Stimulated activated CD4-positive, alpha-beta T cell treated with anti-CD3 and anti-CD28 coated beads, TNF-alpha, amount 100 ng/mL, for 1 hour (primary cell): ENCODE measurements around the gene GMDS.

ENCODE experiments used
- DNase-seq, 3 donors: peaks; one replicate each; pipeline ENCODE4 v3.0.0-alpha.2; 2020; ENCODE audit warnings: low read depth in 3 of 3, low spot score in 1 of 3

GMDS gene

DNA sequence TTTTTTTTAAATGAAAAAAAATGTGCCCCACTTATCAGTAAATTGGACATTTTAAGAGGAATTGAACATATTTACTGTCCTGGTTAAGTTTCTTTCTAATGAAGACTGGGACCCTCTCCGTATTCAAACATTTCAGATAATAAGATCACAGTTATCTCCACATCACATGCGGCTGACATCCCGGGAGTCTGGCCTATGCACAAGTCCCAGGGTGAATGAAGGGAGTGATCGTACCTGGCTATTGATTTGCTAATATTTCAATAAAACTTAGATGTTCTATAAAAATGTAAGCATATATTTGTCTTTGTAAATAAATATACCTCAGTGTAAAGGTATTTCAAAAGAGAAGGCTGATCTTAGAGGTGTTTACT lies 577.6 kb downstream of the GMDS start:
- no peak for DNase-seq

DNA sequence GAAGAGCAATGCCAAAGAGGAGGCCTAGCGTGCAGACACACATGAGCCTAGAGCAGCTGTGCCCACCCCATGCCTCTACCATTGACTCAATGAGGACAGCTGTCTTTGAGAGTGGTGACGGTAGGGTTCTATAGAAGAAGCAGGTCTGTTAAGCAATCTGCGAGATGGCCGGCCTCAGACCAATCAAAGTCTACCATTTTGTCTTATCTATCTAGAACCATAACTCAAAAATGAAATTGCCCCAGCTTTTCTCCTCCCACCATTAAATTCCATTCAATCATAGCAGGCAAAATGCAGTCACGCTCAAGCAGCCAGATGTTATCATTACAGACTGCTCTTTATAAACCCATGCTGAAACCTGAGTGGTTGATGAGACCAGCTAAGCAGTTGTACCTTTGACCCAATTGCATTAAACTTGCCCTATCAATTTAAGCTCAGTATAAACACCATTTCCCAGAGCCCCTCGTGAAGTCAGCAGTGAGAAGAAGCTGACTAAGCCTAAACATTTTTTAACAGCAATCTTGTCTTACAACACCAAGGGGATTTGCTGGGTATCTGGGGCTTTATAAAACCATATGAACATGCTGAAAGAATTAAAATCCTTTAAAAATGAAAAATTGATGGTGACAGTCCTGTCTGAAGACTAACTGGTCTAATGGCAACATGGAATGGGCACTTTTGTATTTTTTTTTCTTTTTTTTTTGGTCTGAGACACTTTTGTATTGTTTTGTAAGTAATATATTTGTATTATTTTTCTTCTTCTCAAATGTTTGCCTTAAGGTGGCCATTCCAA lies 578.2 kb downstream of the GMDS start:
- no peak for DNase-seq

DNA sequence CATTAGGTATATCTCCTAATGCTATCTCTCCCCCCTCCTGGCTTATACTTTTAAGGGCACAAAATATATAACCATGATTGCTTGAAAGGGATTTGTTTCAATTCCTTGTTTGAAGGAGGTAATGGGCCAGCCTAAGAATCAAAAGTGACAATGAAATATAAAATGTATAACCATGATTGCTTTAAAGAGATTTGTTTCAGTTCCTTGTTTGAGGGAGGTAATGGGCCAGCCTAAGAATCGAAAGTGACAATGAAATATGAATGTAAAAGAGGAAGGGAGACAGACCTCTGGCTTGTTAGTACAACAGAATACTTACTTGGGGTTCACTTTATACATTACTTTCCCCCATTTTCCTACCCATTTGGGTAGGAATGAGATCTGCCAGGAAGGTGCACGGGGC lies 580.2 kb downstream of the GMDS start:
- DNase-seq = no peak

DNA sequence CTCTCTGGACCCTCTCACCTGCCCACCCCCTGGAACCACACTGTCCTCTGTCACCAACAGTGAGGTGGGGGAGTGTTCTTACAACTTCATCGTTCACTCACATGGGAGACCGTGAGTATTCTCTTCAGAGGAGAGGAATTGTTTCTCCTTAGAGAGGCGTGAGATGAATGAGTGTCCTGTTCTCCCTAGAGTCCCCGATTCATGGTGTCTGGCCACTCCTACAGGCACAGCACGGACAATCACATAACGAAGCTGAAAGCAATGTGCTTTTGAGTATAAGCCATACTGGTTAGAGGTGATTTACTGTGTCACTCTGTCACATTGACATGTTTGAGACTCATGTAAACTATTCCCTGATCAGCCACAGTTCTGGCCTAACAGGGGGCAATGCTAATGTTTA lies 581.1 kb downstream of the GMDS start:
- DNase-seq = no peak

DNA sequence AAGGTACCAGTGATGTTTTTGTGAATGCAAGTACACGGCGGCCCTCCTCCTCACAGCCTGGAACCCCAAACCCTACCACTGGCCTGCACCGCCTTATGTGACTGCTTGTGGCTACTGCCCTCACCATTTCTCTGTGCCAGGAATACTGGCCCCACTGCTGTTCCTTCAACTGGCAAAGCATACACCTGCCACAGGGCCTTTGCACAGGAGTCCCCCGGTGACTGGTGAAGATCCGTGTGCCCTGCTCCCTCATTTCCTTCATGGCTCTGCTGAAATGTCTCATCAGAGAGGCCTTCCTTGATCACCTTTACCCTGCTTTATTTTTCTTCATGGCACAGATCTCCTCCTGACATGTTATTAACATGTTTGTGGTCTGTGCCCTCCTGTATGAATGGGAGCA lies 581.9 kb downstream of the GMDS start:
- DNase-seq = no peak

DNA sequence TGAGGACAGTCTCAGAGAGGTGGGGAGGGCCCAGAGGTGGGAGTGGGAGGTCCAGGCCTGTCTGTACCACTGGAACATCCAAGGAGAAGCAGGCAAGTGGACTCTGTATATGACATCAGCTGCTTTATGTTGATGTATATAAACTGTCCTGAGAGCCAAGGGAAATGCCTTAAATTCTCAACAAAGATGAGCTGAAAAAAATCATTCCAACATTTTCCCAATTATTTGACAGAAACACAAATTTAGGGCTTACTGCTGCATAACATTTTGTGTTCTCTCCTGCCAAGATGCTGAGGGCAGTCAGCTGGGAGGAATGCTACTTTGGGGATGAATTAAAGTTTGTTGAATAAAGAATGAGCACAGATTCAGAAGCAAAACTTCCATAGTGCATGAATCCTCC lies 582.9 kb downstream of the GMDS start:
- no peak for DNase-seq

DNA sequence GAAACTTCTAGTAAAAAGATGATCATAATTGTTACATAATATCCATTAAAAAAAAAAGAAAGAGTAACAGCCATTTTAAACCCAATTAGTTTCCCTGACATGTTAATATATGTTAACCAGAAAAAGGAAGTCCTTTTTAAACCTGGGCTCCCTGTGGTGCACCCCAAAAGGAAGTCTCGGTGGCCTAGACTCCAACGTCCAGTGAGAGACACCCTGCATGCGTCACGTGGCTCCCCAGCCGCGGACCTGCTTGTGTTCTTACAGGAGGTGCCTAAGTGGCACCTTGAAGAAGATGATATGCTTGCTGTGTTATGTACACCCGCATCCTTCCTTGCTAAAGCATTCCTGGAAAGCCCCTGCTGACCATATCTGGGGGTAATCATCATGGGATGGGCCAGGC lies 585.6 kb downstream of the GMDS start:
- DNase-seq = no peak

DNA sequence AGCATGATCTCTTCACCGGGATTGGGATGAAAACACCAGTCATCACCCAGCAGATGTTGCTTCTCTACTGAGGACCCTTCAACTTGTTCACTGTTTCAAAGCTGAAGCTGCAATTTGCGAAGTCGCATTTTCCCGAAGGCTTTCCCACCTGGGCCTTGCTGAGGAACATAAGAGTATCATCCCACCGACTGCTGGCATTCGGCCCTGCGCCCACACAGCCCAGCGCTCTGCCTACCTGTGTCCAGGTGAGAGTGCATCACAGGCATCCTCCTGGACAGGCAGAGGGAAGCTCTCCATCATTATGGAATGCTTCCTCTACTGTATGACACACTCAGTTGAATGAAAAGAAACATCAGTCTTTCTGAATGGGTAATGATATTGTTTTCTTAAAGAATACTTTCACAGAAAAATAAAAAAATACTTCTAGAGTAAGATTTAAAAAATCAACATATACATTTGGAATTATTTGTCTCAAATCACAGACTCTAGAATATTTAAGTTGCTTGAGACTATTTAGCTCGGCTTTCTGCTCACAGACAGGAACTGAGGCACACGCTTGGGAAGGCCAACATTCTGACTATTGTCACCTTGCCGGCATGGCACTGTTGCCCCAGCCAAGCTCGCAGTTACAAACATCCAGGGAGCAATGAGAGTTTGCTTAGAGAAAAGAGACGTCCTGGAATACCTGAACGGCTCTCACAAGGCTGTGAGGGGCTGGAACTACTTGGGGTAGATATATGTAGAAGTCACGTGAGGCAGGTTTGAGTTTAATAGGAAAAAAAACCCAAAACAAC lies 587.0 kb downstream of the GMDS start:
- DNase-seq = no peak

DNA sequence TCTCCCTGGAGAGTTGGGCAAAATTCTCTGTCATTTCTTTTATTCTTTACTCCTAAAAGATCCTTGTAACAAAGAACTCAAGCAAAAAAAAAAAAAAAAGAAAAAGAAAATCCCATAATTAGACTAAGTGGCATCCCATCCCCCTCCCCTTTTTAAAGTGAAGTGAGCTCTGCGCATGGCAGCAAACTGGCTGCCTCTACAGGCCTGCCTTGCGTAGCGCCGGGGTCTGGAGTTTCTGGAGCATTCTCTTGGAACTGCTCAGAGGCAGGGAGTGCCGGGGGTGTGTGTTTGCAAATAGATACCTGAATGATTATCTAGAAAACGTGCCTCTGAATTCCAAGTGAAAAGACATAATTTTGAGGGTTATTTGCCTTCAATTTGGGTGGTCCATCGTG lies 587.6 kb downstream of the GMDS start:
- DNase-seq = no peak

DNA sequence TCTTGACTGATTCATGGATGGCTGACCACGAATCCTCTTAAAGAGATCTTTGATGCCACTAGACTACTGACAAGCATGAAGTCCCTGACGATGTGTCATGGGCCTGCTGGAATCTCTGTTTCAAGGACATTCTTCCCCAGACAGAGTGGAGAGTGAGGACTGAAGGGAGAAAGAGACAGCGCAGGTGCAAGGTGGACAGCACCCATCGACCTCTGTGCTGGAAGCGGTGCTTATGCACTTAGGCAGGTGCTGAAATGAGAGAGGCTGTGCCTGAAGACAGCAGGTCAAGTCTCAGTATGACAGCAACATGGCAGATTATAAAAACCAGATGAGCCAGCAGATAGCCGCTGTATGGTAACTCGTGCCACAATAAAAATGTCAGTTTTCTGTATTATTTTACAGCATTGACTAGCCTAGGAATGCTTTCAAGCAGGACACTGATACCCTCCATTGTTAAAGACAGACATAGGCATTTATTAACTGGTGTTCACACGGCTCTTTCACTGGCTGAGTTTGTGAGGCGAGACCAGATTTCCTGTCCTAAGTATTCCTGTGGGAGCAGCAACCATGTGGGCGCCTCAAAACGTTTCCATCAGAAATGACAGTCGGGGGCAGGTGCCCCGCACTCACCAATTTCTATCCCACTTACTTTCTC lies 588.2 kb downstream of the GMDS start:
- no peak for DNase-seq

DNA sequence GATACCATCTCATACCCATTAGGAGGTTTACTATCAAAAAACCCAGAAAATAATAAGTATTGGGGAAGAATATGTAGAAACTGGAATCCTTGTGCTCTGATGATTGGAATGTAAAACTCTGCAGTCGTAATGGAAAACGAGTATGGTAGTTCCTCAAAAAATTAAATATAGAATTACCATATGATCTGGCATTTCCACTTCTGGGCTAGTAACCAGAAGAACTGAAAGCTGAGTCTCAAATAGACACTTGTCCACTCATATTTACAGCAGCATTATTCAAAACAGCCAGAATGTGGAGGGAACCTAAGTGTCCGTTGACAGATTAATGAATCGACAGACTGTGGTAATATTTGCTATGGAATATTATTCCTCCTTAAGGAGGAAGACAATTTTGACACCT lies 591.4 kb downstream of the GMDS start:
- DNase-seq = no peak

DNA sequence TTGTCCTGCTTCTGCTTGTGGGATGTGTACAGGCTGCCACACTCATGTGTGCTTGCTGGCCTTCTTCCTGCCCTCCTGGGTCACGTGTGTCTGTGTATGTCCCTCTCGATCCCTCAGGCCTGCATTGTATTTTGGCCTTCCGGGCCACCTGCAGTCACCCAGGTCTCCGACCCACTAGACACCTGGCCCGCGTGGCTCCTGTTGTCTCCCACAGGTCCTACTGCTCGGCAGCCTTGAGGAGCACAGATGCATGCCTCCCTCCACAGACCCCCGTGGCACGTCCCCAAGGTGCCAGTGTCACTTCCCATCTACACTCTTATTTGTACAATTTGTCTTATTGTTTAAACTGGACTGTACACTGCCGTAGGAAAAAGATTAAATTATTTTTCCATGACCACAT lies 592.6 kb downstream of the GMDS start:
- DNase-seq = no peak

DNA sequence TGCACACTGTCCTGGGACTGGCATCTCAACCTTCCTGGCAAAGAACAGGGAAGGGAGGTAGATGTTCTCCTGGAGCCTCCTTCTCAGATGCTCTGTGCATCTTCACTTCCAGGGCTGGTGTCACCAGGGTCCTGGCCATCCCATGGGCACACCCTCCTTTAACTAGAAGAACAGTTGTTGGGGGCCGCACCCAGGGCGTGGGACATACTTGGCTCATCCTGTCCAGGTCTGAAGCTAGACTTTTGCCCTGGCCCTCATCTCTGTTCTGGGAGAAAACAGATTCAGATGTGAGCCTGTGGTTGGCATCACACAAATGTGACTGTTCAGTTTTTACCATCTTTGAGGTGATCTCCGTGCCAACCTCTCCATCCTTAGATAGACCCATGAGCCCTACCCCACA lies 594.0 kb downstream of the GMDS start:
- DNase-seq = no peak

DNA sequence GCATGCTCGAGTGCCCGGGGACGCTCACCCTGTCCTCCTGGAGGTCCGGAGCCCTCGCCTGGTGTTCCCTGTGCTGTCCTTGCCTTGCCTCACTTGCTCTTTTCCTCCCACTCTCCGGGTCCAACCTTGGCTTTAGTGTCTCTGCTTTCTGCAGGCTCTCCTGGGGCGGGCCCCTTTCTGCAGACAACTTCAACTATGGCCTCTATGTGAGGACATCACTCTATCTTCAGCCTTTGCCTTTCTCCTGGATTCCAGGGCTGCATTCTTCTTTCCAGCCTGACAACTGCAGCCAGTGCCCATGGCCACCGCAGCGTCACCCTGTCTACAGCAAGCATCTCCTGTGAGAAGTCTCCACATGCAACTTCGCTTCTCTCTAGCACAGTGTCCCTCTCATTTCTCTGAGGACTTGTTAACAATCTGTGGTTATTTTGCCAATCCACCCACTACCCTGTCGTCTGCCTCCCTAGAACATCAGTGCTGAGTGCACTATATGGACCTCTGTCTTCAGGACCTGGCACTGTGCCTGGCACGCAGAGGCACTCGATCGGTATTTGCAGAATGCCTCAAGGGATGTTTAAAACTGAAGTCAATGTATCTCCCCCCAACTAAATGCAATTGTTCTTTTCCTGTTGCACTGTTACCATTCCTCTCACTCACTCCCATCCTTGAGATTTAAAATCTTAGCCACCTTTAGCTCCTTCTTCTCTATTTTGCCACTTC lies 599.8 kb downstream of the GMDS start:
- no peak for DNase-seq

DNA sequence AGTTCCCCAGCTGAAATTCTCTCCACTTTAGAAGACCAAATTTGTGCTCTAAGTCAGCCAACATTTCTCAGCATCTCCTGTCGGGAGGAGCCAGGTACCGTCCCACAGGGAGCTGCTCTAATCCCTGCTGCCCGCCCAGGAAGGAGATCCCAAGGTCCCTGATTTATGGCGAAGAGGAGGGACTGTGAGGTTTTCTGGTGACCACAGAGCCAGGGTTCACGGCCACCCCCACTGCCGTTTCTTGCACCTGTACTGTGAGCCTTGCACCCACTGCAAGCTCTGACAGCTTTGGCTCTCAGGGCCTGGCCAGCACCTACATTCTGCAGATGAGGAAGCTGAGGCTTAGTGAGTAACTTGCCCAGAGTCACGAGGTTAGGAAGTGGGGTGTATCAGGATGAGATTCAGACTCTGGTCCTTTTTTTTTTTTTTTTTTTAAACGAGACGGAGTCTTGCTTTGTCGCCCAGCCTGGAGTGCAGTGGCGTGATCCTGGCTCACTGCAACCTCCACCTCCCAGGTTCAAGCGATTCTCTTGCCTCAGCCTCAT lies 600.8 kb downstream of the GMDS start:
- no peak for DNase-seq

DNA sequence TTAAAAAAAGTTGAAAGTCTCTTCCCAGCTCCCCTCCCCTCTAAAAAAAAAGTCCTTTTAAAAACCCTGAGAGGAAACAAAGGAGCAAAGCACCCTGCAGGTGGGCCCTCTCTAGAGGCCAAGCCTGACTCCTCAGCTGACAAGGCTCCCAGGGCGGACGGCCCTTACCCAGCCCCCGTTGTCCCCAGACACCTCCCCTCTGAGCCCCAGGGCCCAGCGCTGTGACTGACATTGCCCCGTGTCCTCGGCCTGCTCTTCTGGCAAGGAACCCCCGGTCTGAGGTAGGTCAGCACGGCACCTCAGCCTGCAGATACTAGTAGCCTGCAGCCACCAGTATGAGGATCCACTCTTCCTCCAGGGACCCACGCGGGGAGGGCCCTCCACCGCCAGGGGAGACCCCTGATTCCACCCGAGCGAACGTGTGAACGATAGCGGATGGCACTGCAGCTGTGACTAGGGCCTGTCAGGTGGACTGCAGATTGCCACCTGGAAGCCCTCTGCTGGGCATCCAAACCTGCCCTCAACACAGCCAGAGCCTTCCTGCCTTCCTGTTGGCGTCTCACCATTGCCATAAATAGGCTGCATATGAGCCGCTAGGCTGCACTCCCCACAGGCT lies 601.5 kb downstream of the GMDS start:
- DNase-seq = no peak

DNA sequence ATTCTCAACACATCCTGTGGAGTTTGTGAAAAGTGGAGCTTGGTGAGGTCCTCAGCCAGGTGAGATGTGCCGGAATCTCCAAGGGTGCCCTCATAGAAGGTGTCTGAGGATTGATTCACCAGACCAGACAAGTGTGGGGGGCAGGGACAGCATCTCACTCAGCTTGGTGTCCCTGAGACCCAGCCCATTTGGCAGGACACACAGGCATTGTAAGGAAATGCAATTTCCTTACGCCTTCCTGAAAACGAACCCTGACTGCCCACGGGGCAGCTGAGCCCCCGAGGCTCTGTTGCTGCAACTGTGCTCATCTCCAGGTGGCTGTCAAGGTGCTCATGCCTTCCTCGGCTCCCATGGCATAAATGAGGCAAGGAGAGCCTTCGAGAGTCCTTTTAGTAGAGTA lies 602.3 kb downstream of the GMDS start:
- DNase-seq = no peak

DNA sequence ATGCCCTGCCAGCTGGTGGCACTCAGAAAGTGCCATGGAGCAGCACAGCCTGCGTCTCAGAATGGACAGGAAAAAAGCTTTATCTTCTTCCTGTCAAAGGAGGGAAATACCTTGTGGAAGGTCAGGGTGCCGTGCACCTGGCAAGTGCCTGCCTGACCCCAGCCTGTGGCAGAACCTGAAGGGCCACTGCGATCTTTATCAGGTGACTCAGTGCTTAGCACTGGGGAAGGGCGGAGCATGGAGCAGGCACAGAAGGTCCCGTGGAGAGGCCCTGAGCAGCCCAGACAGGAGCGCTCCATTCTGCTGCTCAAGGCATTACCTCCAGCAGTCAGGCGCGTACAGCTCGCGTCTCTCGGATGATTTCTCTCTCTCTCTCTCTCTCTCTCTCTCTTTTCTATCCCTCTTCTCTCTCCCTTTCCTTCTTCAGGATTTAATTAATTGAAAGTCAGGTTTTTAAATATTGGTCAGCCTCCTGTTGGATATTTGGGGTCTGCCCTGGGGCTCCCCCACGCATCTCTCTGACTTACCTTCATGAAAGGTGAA lies 604.0 kb downstream of the GMDS start:
- DNase-seq = no peak

DNA sequence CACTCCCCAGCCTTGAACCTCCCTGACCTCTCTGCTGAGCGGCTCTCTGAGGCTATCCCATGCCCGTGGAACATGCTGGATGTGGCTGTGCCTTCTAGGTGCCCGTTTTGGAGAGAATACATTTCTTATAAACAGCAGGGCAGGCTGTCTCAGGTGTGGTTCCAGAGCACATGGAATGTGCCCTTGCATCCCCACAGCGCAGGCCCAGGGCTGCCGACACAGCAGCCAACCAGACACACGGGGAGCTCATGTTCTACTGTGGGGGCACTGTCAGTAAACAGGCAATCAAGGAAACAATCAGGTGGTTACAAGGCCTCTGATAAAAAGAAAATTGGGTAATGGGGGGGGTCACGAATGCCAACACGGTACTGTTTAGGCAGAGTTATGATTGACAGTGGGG lies 604.9 kb downstream of the GMDS start:
- DNase-seq = no peak

DNA sequence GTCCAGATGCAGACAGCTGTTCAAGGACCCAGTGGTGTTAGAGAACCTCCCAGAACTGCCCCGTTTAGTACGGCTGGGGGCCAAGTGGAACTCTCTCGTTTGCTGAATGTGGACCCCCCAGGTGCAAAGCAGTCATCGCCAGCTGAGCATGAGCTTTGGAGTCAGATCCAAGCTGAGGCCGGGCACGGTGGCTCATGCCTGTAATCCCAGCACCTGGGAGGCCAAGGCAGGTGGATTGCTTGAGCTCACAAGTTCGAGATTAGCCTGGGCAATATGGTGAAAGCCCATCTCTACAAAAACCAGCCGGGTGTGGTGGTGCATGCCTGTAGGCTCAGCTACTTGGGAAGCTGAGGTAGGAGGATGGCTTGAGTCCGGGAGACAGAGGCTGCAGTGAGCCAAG lies 606.0 kb downstream of the GMDS start:
- DNase-seq = no peak
